ENCODE results near the gene H19.

The H19 gene

GRCh38 chr11:1982873-1983600 lies 14.6 kb downstream of the H19 start:
- DNase-seq = no peak

DNA sequence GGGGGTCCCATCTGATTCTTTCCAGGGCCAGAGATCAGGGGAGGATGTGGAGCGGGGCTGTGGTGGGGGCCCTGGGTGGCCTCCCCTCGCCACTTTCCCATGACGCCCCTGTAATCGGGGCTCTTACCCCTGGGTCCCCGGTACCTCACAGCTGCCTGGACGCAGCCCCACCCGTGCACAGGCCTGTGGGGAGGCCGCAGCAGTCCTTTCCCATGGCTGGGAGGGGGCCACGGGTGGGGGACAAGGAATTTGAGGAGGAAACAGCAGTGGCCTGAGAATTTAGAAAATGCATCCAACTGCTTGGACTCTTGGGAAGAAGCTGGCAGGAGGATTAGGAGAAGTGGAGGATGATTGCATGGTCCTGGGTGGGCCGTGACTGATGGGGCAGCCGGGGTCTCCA lies 18.0 kb downstream of the H19 start:
- no peak for DNase-seq

DNA sequence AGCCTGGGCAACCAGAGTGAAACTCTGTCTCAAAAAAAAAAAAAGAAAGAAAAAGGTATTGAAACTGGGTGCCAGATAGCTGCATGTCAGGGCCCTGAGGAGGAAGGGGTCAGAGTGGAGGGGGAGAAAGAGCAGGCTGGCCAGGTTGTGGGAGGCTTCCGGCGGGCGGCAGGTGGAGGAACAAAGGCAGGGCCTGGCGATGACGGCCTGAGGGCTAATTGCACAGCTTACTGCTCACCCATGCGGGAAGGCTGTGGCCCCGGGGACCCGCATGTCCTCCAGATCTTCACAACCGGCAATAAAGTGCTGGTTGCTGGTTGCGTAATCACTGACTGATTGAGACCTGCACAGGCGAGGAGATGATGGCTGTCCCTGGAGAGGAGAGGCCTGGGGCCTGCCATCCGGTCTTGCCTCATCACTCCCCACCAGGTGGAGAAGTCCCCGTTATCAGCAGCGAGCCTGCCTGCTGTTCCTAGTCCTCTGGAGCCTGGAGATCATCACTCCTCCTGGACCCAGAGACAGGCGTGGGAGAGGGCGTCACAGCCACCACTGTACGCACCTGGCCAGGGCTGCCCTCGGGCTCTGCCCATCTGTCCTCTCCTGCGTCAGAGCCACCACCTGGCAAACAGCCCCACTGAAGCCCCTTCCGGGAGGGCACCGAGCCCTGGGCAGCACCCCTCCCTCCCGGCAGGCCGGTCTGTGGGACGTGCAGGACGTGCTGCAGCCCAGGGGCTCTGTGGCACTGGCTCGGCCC lies 18.7 kb downstream of the H19 start:
- DNase-seq = no peak

GRCh38 chr11:1975185-1975584 lies 22.5 kb downstream of the H19 start:
- DNase-seq = no peak

GRCh38 chr11:1970956-1971355 lies 26.7 kb downstream of the H19 start:
- DNase-seq = no peak

- no peak for DNase-seq
Observed at GRCh38 chr11:1969776-1970175, 27.9 kb downstream of the H19 start.

- DNase-seq = no peak
Observed at GRCh38 chr11:1969035-1969434, 28.6 kb downstream of the H19 start.

DNA sequence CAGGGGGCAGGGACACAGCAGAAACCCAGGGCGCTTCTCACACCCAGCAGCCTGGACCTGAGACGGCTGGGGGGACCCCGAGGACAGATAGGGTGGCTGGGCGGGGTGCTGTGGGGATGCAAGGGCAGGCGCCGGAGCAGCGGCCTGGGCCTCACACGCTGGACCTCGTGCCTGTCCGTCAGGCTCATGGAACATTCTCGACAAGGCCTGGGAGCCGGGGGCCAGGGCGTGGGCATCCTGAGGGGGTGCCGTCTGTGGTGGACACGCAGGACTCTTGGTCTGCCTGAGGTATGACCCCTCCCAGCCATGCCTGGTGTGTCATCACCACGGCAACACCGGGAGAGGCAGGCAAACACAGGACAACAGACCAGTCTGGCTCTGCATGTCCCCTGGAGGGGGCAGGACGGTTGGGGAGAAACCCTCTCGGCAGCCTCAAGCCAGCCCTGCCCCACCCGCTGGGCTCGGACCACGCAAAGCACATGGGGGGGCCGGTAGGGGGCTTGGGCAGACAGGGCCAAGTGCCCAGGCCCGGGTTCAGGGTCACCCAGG lies 29.1 kb downstream of the H19 start:
- no peak for DNase-seq

DNA sequence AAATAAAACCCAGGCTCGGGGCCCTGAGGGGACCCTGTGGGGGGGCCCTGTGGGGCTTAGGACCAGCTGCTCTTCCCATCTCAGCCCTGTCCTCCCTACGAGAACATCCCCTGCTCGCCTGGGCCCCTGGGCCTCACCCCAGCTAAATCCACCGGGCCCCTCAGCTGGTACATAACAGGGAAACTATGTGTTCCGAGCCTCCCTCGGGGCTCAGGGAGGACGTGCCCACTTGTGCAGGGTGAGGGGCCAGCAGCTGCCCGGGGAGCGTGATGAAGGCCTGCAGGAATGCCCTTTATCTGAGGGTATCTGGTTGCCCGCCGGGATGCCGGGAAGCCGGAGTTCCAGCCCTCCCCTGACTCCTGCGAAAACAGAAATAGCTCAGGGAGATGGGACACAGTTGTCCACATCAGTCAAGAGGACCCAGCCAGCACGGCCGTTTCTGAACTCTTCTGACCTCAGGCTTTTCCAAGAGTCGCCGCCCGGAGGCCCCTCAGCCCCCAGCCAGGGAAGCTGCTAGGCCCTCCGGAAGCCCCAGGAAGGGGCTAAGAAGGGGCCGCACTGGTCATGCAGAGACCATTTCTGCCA lies 29.9 kb downstream of the H19 start:
- no peak for DNase-seq

DNA sequence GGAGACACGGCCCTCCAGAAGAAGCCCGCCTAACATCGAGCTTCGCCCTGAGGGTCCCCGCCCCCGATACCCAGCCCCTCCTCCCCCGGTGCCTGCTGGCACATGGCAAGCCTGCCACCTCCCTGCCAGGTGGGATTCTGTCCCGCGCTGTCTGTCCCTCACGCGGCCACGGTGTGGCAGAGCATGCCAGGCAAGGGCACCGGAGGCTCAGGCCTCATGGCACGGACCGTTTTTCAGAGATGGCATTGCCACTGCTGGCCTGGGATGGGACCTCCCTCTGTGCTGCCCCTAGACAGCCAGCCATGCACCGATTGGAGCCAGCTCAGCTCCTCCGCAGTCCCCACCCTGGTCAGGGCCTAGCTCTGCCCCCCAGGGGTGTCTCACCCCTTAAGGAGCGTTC lies 31.1 kb downstream of the H19 start:
- DNase-seq = no peak

GRCh38 chr11:1964955-1965354 lies 32.7 kb downstream of the H19 start:
- DNase-seq = no peak

GRCh38 chr11:1964348-1964747 lies 33.3 kb downstream of the H19 start:
- DNase-seq = no peak

DNA sequence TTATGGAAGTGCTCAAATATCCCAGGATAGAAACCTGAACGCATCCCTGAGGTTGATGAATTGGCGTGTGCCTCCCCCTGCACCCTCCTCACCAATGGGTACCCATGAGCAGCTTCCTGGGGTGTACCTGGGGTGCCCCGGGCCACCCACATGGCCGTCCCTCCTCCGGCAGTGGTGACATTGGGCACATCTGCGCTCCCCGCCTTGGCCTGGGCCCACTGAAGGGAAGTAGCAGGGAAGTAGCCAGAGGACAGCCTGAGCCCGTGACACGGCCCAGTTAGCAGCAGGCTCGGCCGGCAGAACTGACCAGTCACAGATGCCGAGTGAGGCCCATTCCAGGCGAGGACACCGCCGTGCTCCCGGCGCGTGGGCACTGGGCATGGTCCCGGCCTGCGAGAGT lies 33.8 kb downstream of the H19 start:
- DNase-seq = no peak

DNA sequence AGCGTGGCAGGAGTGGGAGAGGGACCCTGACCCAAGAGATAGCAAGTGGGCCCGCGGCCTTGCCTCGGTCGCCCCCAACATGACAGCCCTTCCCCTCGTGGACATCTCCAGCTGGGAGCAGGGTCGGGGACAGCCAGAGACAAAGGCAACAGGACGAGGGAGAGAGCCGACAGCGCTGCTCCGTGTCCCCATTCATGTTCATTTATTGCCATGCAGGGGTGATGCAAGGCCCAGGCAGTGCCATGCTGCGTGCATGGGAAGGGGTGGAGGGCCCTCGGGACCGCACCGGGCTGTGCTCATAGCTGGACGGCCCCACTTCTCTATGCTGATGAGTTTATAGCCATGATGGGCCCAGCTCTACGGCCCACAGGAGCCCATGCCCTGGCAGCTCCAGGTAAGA lies 37.9 kb downstream of the H19 start:
- no peak for DNase-seq

GRCh38 chr11:1958367-1958766 lies 39.3 kb downstream of the H19 start:
- no peak for DNase-seq

DNA sequence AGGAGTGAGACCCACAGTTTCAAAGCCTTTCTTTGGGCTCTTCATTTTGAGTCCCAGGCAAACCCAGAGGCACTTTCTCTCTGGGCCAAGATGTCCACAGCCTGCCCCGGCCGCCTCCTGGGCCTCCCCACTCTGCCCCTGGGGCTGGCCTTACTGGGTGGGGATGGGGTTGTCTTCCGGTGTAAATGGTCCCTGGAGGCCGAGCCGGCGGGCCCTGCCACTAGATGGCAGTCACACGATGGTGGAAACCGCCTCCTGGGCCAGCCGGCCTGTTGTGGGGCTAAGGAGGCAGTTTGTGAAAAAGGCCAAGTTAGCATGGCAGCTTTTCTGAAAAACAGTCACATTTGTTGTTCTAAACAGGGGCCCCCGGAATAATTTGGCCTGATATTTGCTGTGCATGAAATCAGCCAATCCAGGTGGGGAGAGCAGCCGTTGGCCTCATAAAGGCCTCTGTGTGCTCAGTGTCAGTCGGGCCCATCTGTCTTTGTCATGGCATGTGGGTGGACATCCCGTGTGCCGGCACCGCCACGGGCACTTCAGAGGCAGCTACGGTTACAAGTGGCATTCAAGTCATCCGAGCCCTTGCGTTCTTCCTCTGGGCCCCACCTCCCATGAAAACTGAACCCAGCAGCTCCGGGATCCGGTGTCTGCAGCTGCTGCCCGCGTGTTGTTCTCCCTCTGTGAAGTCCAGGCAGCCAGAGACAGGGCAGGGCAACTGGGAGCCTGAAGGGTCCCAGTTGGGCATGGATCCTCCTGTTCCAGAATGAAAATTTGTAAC lies 44.0 kb downstream of the H19 start:
- no peak for DNase-seq

DNA sequence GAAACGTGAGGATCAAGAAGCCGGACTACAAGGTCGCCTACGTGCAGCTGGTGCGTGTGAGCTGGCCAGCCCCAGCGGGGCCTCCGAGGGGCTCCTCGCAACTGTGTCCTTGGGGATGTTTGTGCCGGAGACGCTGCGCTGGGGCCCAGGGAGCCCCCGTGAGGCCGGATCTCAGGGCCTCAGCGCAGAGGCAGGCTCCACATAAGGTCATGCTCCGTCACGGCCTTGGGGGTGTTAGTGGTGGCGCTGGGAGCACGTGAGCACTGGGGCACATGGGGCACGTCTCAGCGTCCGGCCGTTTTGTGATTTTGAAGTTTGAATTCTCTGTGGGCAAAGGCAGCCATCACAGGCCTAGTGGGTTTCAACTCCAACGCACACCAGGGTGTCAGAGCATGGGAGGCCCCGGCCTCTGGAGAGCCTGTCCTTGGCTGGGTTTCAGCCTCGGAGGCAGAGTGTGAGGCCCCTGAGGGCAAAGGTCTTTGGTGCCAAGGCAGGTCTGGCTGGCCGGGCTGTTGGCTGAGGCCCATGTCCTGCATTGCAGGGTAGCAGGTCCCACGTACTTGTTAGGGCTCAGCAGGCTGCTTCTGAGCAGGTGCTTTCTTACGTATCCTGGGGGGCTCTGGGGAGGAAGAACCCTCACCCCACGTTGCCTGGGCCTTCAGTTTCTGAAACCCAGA lies 44.7 kb downstream of the H19 start:
- no peak for DNase-seq

DNA sequence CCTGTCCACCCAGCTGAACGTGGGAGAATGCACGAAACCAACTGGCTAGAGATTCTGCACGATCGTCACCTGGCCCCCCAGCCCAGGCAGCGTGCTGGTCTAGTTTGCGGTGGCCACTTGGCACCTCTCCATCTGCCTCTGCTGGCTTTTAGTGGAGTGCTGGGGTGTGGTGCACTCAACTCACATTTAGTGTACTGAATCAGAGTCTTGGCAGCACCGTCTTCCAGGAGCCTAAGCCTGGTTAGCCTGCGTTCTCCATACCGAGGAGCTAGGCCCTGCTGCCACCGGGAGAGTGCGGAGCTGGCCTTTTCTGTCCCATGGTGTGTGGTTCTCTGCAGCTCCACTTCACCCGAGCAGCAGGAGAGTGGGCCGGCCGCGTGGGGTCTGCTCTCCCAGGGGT lies 47.7 kb downstream of the H19 start:
- DNase-seq = no peak

GRCh38 chr11:1949302-1949701 lies 48.3 kb downstream of the H19 start:
- no peak for DNase-seq

DNA sequence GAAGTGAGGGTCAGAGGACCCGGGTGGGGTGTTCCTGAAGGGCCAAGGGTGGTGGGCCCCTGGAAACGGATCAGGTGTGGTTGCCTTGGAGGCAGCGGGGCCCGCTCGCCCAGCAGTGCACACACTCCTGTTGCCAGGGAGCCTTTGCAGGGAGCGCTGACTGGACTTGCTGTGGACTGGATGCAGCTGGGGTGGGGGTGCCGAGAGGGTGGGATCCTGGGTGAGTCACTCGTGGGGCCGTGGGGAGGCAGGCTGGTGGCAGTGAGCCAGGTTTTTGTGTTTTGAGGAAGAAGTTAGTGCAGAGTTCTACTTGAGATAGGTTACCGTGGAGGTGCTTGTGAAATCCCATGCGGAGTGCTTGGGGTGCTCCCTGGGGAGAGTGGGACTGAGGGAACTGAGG lies 49.3 kb downstream of the H19 start:
- no peak for DNase-seq

- no peak for DNase-seq
Observed at GRCh38 chr11:1947592-1948237, 49.9 kb downstream of the H19 start.
